NCI-H1105 (cell line): Measurements from ENCODE around the gene MTERF2.

Source experiments
- DNase-seq: peaks from one replicate; lab custom pipeline; 2025; lab: John Stamatoyannopoulos, UW

Gene MTERF2

DNA sequence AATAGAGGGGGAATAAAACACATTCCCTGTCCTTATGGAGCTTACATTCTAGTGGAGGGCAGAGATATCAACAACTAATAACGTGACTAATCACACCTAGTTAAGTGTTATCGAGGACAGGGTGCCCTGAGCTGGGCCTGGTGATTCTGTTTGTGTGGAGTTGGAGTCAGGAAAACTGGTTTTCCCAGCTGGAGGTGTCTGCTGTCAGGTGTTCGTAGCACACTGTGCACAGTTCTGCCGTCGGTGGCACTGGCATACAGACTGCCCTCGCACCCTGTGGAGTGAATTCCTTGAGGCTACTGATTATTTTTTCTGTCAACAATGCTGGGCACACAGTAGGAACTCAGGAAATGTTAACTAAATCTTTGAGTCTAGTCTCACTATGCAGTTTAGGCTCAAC lies 900 bp upstream of the MTERF2 start:
- no peak for DNase-seq

DNA sequence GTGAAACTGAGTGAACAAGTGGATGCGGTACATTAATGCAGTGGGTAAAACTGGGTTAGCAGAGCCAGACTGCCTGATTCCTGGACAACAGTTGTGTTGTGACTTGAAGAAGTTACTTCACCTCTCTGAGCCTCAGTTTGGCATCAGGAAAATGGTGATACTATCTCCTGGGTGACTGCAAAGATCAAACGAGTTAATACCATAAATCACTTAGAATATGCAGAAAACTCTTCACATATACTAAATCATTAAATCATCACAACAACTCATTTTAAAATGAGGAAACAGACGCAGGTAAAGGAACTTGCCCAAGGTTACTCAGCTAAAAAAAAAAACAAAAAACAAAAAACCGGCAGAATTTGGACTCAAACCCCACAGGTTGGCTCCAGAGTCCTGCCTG lies 811 bp downstream of the MTERF2 start:
- no peak for DNase-seq

GRCh38 chr12:106985479-106985878 lies 1.5 kb downstream of the MTERF2 start:
- DNase-seq = no peak

DNA sequence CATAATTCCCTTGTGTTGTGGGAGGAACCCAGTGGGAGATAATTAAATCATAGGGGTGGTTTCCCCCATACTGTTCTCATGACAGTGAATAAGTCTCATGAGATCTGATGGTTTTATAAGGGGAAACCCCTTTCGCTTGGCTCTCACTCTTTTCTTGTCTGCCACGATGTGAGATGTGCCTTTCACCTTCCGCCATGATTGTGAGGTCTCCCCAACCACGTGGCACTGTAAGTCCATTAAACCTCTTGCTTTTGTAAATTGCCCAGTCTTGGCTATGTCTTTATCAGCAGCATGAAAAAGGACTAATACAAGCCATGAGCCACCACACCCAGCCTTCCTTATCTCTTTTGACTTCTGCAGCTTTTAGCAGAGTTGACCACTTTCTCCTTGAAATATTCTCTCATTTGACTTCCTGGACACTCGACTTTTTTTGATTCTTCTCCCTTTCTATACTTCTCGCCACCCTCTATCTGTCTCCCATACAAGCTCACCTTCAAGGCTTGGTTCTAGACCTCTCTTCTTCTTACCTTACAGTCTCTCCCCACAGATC lies 2.3 kb downstream of the MTERF2 start:
- DNase-seq = no peak

DNA sequence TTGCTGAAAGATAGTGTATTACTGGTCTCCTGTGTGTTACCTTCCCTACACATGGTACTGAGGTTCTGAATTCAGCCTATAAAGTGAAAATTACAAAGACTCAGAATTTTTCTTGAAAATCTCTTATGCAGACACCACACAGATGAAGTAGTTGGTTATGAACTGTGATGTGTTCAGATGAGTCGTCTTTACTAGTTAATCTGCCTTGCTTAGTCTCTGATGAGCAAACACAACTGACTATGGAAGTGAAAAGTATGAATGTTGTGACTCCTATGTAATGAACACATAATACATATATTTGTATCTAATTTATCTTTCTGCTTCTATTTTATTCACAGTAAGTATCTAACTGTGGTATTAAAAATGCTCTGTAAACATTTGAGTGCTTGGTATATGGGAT lies 4.7 kb downstream of the MTERF2 start:
- DNase-seq = no peak

DNA sequence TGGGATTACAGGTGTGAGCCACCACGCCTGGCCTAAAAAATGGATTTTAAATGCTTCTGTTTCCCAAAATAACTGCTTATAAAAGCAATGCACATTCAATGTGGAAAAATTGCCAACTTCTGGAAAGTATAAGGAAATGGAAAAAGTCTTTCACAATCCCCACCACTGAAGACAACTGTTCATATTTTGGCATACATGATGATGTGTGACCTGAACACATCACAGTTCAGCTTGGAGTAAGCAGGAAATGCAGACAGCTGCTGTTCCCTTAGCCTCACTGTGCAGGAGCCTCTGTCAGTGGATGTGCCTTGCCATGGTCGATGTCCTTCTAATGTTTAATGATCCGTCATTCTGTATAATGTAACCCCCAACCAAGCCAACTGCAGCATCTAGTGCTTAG lies 5.2 kb downstream of the MTERF2 start:
- DNase-seq = no peak

DNA sequence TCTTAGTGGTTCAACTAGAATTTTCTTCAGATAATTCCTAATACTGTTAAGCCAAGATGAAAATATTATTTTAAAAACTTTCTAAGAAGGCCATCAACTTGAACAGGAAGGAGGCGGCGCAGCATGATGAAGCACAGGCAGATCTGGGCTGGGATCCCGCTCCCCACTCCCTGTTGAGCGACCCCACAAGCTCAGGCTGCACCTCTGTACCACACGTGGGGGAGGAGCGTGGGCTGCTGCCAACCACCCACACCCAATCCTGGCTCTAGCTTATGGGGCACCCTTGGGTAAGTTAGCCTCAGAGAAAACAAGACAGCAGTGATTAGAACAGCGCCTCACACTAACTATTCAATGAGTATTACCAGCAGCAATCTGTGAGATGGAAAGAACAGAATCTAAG lies 6.0 kb downstream of the MTERF2 start:
- no peak for DNase-seq

DNA sequence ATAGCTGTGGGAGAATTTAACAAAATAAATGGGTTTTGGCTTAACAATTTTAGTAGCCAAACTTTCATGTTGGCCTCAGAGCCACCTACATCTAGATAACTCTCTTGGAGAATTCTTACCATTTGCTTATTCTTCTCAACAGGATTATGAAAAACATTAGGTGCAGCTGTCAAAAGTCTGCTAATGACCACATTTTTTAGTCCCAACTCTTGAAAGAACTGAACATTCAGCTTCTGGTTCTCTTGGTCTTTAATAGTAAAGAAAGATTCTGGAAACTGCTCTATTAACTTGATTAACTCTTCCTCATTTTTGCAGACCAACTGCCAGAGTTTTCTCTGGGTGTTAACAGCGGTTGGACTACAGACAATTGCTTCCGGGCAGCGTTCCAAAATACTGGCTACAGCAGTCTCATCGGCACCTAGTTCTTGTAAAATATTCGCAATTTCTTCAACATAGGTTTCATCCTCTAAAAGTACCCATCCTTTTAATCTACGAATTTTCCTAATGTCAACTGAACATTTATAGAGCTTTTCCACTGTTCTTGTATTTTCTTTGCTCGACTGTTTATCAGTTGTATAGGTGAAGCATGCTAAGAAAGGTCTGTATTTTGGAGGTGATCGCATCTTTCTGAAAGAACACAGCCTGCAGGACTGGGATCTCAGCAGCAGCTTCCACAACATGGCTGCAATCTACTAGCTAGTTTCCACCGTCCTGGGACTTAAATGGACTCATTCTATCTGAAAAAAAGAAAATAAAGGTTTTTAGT lies 8.7 kb downstream of the MTERF2 start:
- peak; percentile 82 for DNase-seq

- DNase-seq = no peak
These were observed 10.3 kb downstream of the MTERF2 start for GRCh38 chr12:106976668-106977067.

- DNase-seq = no peak
These were observed 10.8 kb downstream of the MTERF2 start for GRCh38 chr12:106975993-106976658.

DNA sequence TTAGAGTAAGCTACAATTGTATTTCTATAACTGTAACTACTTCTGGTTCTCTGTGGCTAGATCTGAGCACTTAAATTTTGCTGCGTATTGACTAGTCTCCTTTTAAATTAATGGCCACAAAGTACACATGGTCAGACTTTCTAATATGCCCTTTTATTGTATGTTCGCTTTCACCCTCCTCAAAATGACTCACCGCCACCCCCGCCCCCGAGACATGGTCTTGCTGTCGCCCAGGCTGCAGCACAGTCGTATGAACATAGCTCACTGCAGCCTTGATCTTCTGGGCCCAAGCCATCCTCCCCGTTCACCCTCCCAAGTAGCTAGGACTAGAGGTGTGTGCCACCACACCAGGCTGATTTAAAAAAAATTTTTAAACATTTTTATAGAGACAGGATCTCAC lies 11.8 kb downstream of the MTERF2 start:
- DNase-seq = no peak

- no peak for DNase-seq
These were observed 12.4 kb downstream of the MTERF2 start for GRCh38 chr12:106974511-106974910.

GRCh38 chr12:106973545-106973944 lies 13.4 kb downstream of the MTERF2 start:
- DNase-seq = peak; percentile 7

- DNase-seq = no peak
These were observed 15.9 kb downstream of the MTERF2 start for GRCh38 chr12:106971065-106971464.

- no peak for DNase-seq
These were observed 22.4 kb downstream of the MTERF2 start for GRCh38 chr12:106964526-106964925.

DNA sequence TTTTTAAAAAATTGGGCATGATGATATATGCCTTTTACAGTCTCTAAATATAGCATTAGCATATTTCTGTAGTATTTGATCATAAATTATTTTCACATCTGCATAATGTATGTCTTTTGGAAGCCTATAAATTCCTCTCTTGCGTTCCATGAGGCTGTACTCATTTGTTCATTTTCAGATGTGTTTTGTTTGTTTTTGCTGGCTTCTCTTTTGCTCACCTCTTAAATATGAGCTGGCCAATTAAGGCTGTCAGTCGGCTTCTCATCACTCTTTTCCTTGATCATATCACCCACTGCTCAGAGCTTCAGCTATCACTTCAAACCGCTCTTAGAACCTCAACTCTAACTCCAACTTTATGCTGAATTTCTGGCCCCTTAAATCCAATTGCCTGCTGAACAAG lies 24.7 kb downstream of the MTERF2 start:
- DNase-seq = no peak

- DNase-seq = no peak
These were observed 26.5 kb downstream of the MTERF2 start for GRCh38 chr12:106960443-106960842.

GRCh38 chr12:106957583-106957982 lies 29.4 kb downstream of the MTERF2 start:
- DNase-seq = no peak

DNA sequence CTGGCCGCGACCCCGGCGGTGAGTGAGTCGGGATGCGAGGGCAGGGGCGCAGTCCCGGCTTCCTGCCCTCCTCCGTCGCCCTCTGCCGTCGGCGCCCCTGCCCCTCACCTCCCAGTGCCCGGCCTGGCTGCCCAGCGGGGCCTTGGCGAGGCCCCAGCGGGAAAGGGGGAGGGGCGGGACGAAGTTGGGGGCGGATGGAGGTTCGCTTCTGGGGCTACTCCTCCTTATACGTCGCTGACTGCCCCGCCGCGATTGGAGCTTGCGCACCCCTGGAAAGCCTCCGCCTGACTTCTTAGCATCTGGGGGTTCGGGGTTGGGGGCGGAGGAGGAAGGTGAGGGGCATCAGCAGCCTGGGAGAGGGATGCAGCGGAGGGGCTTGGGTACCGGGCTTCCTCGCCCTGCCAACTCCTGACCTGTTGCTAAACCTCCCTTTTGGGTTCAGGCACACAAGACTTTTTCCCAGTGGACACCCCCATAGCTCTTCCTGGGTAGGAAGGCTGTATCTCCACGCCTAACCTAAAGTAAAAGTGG lies 30.8 kb downstream of the MTERF2 start:
- no peak for DNase-seq

DNA sequence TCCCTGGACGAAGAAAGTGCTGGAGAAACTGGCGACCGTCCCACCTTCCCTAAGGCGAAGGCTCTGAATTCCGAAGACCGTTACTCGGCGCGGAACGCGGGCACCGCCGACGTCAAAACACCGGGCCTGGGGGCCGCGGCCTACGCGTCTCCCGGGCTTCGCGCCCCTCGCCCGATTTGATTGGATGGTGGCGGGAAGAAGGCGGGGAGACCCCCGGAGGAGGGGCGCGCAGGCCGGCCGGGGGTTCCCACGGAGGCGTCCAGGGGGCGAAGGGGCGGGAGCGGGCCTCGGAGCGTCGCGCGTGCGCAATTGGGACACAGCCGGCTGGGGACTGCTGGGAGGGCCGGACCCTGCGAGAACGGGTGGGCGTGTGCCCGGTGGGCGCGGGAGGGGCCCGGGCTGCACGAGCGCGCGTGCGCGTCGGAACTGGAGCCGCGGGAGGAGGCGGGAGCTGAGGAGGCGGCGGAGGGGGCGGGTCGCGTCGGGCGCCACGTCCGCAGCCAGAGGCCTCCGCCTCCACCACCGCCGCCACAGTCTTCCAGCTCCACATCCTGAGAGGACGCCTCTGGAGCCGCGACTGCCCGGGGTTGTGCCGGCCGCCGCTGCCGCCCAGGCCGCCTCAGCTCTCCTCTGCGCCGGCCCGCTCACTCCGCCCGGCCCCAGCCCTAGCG lies 31.4 kb downstream of the MTERF2 start, which contains the start of gene TMEM263:
TMEM263 (plus strand) TSS at position 531 of the 671 bp plus-strand sequence. CDS start 11,210 bp downstream, outside the sequence.
- DNase-seq = peak; percentile 97

- DNase-seq = no peak
These were observed 32.2 kb downstream of the MTERF2 start for GRCh38 chr12:106954462-106955376.
